Fibroblast of lung (primary cell): ENCODE data around the gene VWA5B1. TPM values are rescaled to one million over a fixed set of nuclear protein-coding genes. Genes with fewer than 3 reads are reported as not detected.

Source experiments
- DNase-seq, 2 donors: peaks; one replicate each; pipeline versions ENCODE4 v3.0.0 to v3.0.0-alpha.2; 2010; ENCODE audit warnings: low read depth in 2 of 2
- H2AFZ ChIP-seq: 2 replicates; pipeline ENCODE4 v1.5.1; 2012; ENCODE audit warnings: low read length, control low read depth, inconsistent platforms
- H3K27ac ChIP-seq: 2 replicates; pipeline ENCODE4 v1.5.1; 2011; ENCODE audit warnings: low read length, control low read depth; ENCODE audit not compliant: insufficient read depth
- H3K27me3 ChIP-seq: 2 replicates; pipeline ENCODE4 v1.5.1; 2011; ENCODE audit warnings: mild to moderate bottlenecking, low read length; ENCODE audit not compliant: control insufficient read depth, insufficient read depth
- H3K36me3 ChIP-seq: 2 replicates; pipeline ENCODE4 v1.5.1; 2011; ENCODE audit warnings: low read length; ENCODE audit not compliant: control insufficient read depth, insufficient read depth
- H3K4me1 ChIP-seq: 2 replicates; pipeline ENCODE4 v1.5.1; 2011; ENCODE audit warnings: low read length; ENCODE audit not compliant: control insufficient read depth, insufficient read depth; ENCODE audit errors: extremely low read depth
- H3K4me2 ChIP-seq: 2 replicates; pipeline ENCODE4 v1.5.1; 2011; ENCODE audit warnings: low read length, control low read depth; ENCODE audit not compliant: insufficient read depth; ENCODE audit errors: extremely low read depth
- H3K4me3 ChIP-seq, 4 experiments: fragments of 200-600 bp in 1 of 4; sonication (generic) in 1 of 4; replicated peaks in 1 of 4; 2 replicates each; pipeline ENCODE4 v1.5.1; 2011 to 2016; ENCODE audit warnings: low read length in 4 of 4, low read depth in 3 of 4, mild to moderate bottlenecking in 3 of 4, control low read depth in 2 of 4, inconsistent platforms in 1 of 4, mixed read lengths in 1 of 4; ENCODE audit not compliant: insufficient read depth in 1 of 4; ENCODE audit errors: control extremely low read depth in 1 of 4
- H3K79me2 ChIP-seq: 2 replicates; pipeline ENCODE4 v1.5.1; 2012; ENCODE audit warnings: mild to moderate bottlenecking, low read length, inconsistent platforms; ENCODE audit not compliant: control insufficient read depth, insufficient read depth
- H3K9ac ChIP-seq: 2 replicates; pipeline ENCODE4 v1.5.1; 2011; ENCODE audit warnings: mild to moderate bottlenecking, low read length, control low read depth; ENCODE audit not compliant: insufficient read depth
- H3K9me3 ChIP-seq: 2 replicates; pipeline ENCODE4 v1.5.1; 2012; ENCODE audit warnings: low read depth, low read length; ENCODE audit not compliant: control insufficient read depth, insufficient read depth
- H4K20me1 ChIP-seq: 2 replicates; pipeline ENCODE4 v1.5.1; 2011; ENCODE audit warnings: low read length; ENCODE audit not compliant: control insufficient read depth, insufficient read depth; ENCODE audit errors: extremely low read depth
- CTCF ChIP-seq, 2 donors: IDR thresholded peaks in 1 of 2; conservative IDR thresholded peaks in 1 of 2; 1 replicate in 1 of 2; 2 replicates in 1 of 2; pipeline ENCODE4 v1.5.1; 2011 to 2012; ENCODE audit warnings: low read length in 2 of 2, control low read depth in 1 of 2, inconsistent platforms in 1 of 2, low read depth in 1 of 2, mild to moderate bottlenecking in 1 of 2
- EZH2 ChIP-seq: IDR thresholded peaks from 2 replicates; pipeline ENCODE4 v1.5.1; 2012; ENCODE audit warnings: low read length, control low read depth, mild to moderate bottlenecking; ENCODE audit errors: missing control alignments
- polyA plus RNA-seq, 2 donors: library from polyadenylated mRNA; depleted of rRNA in 1 of 2; stranded (reverse) in 1 of 2; unstranded in 1 of 2; fragments of >200 nt; gene quantifications; 2 replicates each; pipeline ENCODE4 v1.2.1, GENCODE V29; 2011 to 2012; ENCODE audit warnings: missing spikeins in 1 of 2
- total RNA-seq: library from RNA; depleted of rRNA; stranded (reverse); fragments of >200 nt; gene quantifications from 2 replicates; pipeline ENCODE4 v1.2.1, GENCODE V29; 2014

The VWA5B1 gene
- total and polyA plus RNA-seq, 2 donors (not counting 1 experiment from before 2014, with no cell fraction given): not detected

GRCh38 chr1:20317471-20317870, 26.8 kb downstream of the VWA5B1 start:
- Histone ChIP-seq H4K20me1 (no peaks in the 10 kb centered on the region), H3K36me3 (no peaks in the 10 kb centered on the region), H3K9me3 (no peaks in the 10 kb centered on the region), H3K27ac (no peak overlapping the region), H3K27me3 (no peaks in the 10 kb centered on the region), H3K4me1 (no peaks in the 10 kb centered on the region), H2AFZ (no peak overlapping the region), H3K9ac (no peak overlapping the region), H3K79me2 (no peaks in the 10 kb centered on the region), H3K4me2 (no peak overlapping the region), H3K4me3 (no peak overlapping the region)
- TF ChIP-seq CTCF (conservative IDR thresholded peaks at IDR 0.05 in 1 of 2, IDR thresholded peaks at IDR 0.05 in 1 of 2; ENCODE audit: low read depth in 1 of 2, low read length in 2 of 2): no peak
- no peak for TF ChIP-seq EZH2
- DNase-seq: no peak

GRCh38 chr1:20318521-20318920, 27.8 kb downstream of the VWA5B1 start:
- Histone ChIP-seq H3K9ac (no peak overlapping the region), H2AFZ (no peak overlapping the region), H3K36me3 (no peaks in the 10 kb centered on the region), H3K4me3 (no peak overlapping the region), H3K27ac (no peak overlapping the region), H3K79me2 (no peaks in the 10 kb centered on the region), H4K20me1 (no peaks in the 10 kb centered on the region), H3K4me1 (no peaks in the 10 kb centered on the region), H3K4me2 (no peak overlapping the region), H3K9me3 (no peaks in the 10 kb centered on the region), H3K27me3 (no peaks in the 10 kb centered on the region)
- TF ChIP-seq EZH2 (no peak), CTCF (conservative IDR thresholded peaks at IDR 0.05 in 1 of 2, IDR thresholded peaks at IDR 0.05 in 1 of 2; ENCODE audit: low read depth in 1 of 2, low read length in 2 of 2) (no peak)
- no peak for DNase-seq

GRCh38 chr1:20318971-20319370, 28.3 kb downstream of the VWA5B1 start:
- H3K4me1 ChIP-seq: peaks cover 3% of the 10 kb centered on the region
- H2AFZ ChIP-seq: no peak overlapping the region
- DNase-seq: peak in 1 of 2 donors; percentile 20
- H3K27ac ChIP-seq: no peak overlapping the region
- no peak for TF ChIP-seq EZH2
- no peak for TF ChIP-seq CTCF (conservative IDR thresholded peaks at IDR 0.05 in 1 of 2, IDR thresholded peaks at IDR 0.05 in 1 of 2; ENCODE audit: low read depth in 1 of 2, low read length in 2 of 2)
- no peak overlapping the region for H3K9ac ChIP-seq
- no peaks in the 10 kb centered on the region for H4K20me1 ChIP-seq
- no peaks in the 10 kb centered on the region for H3K9me3 ChIP-seq
- H3K79me2 ChIP-seq: no peaks in the 10 kb centered on the region
- H3K27me3 ChIP-seq: no peaks in the 10 kb centered on the region
- no peaks in the 10 kb centered on the region for H3K36me3 ChIP-seq
- H3K4me2 ChIP-seq: no peak overlapping the region
- no peak overlapping the region for H3K4me3 ChIP-seq
